Keratinocyte (primary cell): ENCODE data around the gene ATP2B2. TPM values are rescaled to one million over a fixed set of nuclear protein-coding genes. Genes with fewer than 3 reads are reported as not detected.

Source experiments
- DNase-seq: peaks from one replicate; pipeline ENCODE4 v3.0.0-alpha.2; 2011; ENCODE audit warnings: low read depth, missing footprints, low spot score
- FAIRE-seq: peaks from 2 replicates; lab custom pipeline; 2011; peaks lifted over from hg19 to GRCh38; lab: Jason Lieb, UNC
- H2AFZ ChIP-seq: 2 replicates; pipeline ENCODE4 v1.6.0; 2012; ENCODE audit warnings: low read length, control low read depth, inconsistent platforms; ENCODE audit not compliant: control insufficient read depth
- H3K27ac ChIP-seq: 2 replicates; pipeline ENCODE4 v1.5.1; 2011; ENCODE audit warnings: low read length; ENCODE audit not compliant: control insufficient read depth, insufficient read depth
- H3K27me3 ChIP-seq: 3 replicates; pipeline ENCODE4 v1.6.0; 2011; ENCODE audit warnings: low read length; ENCODE audit not compliant: control insufficient read depth, insufficient read depth; ENCODE audit errors: extremely low read depth
- H3K36me3 ChIP-seq, 2 experiments: 2 replicates in 1 of 2; 3 replicates in 1 of 2; pipeline ENCODE4 v1.5.1; 2011; ENCODE audit warnings: low read length in 2 of 2, mild to moderate bottlenecking in 1 of 2; ENCODE audit not compliant: control insufficient read depth in 2 of 2, insufficient read depth in 2 of 2; ENCODE audit errors: extremely low read depth in 1 of 2
- H3K4me1 ChIP-seq: 3 replicates; pipeline ENCODE4 v1.5.1; 2011; ENCODE audit warnings: low read length; ENCODE audit not compliant: control insufficient read depth, insufficient read depth; ENCODE audit errors: extremely low read depth
- H3K4me2 ChIP-seq: 3 replicates; pipeline ENCODE4 v1.6.0; 2011; ENCODE audit warnings: low read depth, low read length; ENCODE audit not compliant: control insufficient read depth, insufficient read depth; ENCODE audit errors: extremely low read depth
- H3K4me3 ChIP-seq, 3 experiments: fragments of 200-600 bp in 1 of 3; sonication (generic) in 1 of 3; 2 replicates in 2 of 3; 3 replicates in 1 of 3; pipeline ENCODE4 v1.5.1; 2011 to 2016; ENCODE audit warnings: low read length in 3 of 3, mild to moderate bottlenecking in 3 of 3, control low read depth in 2 of 3, inconsistent platforms in 1 of 3, low read depth in 1 of 3, mixed read lengths in 1 of 3, mixed run types in 1 of 3, moderate library complexity in 1 of 3; ENCODE audit not compliant: control insufficient read depth in 2 of 3, insufficient read depth in 2 of 3; ENCODE audit errors: extremely low read depth in 1 of 3
- H3K79me2 ChIP-seq: 2 replicates; pipeline ENCODE4 v1.6.0; 2012; ENCODE audit warnings: low read length; ENCODE audit not compliant: control insufficient read depth, insufficient read depth
- H3K9ac ChIP-seq: 3 replicates; pipeline ENCODE4 v1.6.0; 2011; ENCODE audit warnings: low read length; ENCODE audit not compliant: control insufficient read depth, insufficient read depth; ENCODE audit errors: extremely low read depth
- H3K9me1 ChIP-seq: 3 replicates; pipeline ENCODE4 v1.6.0; 2011; ENCODE audit warnings: low read length; ENCODE audit not compliant: control insufficient read depth, insufficient read depth; ENCODE audit errors: extremely low read depth
- H3K9me3 ChIP-seq: 2 replicates; pipeline ENCODE4 v1.5.1; 2012; ENCODE audit warnings: low read depth, low read length; ENCODE audit not compliant: control insufficient read depth
- H4K20me1 ChIP-seq: 3 replicates; pipeline ENCODE4 v1.6.0; 2011; ENCODE audit warnings: low read length; ENCODE audit not compliant: control insufficient read depth, insufficient read depth; ENCODE audit errors: extremely low read depth
- CTCF ChIP-seq, 3 experiments: IDR thresholded peaks in 1 of 3; conservative IDR thresholded peaks in 1 of 3; optimal IDR thresholded peaks in 1 of 3; 2 replicates in 2 of 3; 3 replicates in 1 of 3; pipeline versions ENCODE3 to v1.5.1; 2011; ENCODE audit warnings: low read length in 3 of 3, mild to moderate bottlenecking in 3 of 3, moderate library complexity in 2 of 3, control low read depth in 1 of 3, inconsistent platforms in 1 of 3; ENCODE audit not compliant: insufficient read depth in 2 of 3; ENCODE audit errors: extremely low read depth in 1 of 3
- EZH2 ChIP-seq: IDR thresholded peaks from one replicate; pipeline ENCODE4 v1.6.1; 2012; ENCODE audit warnings: inconsistent platforms, mild to moderate bottlenecking, low read length, moderate library complexity
- dilution Hi-C: fragments of 300-500 bp; cut with MboI; formaldehyde crosslinking; loops from one replicate; pipeline ENCODE4 v1.7.0; 2020; ENCODE audit warnings: low sequenced_read_pairs; ENCODE audit not compliant: extremely low pct_ligation_motif_present
- polyA plus RNA-seq, 5 experiments: library from polyadenylated mRNA; depleted of rRNA in 3 of 5; stranded (reverse) in 3 of 5; stranded (forward) in 1 of 5; unstranded in 1 of 5; fragments of >200 nt; gene quantifications; 1 replicate in 1 of 5; 2 replicates in 3 of 5; 3 replicates in 1 of 5; pipeline versions ENCODE4 v1.2.1 to v1.2.3, GENCODE V29; 2011 to 2012; ENCODE audit warnings: missing spikeins in 2 of 5, low read depth in 1 of 5, low replicate concordance in 1 of 5

ATP2B2 gene
- polyA plus RNA-seq, 1 donor (not counting 4 experiments of a cell fraction or from before 2014, with no cell fraction given), result not detected

GRCh38 chr3:10347648-10348403 lies 157.6 kb downstream of the ATP2B2 start:
- Histone ChIP-seq H2AFZ (no peak overlapping the region), H3K27ac (no peak overlapping the region), H3K4me1 (no peaks in the 10 kb centered on the region), H3K9ac (no peak overlapping the region), H3K4me2 (no peak overlapping the region), H3K9me1 (no peaks in the 10 kb centered on the region), H3K36me3 (no peaks in the 10 kb centered on the region), H4K20me1 (peaks cover 3% of the 10 kb centered on the region), H3K4me3 (no peak overlapping the region), H3K79me2 (no peaks in the 10 kb centered on the region), H3K9me3 (no peaks in the 10 kb centered on the region), H3K27me3 (peaks cover 7% of the 10 kb centered on the region)
- dilution Hi-C loops, result no loop called here
- DNase-seq (no peak), FAIRE-seq (no peak)
- TF ChIP-seq CTCF (optimal IDR thresholded peaks at IDR 0.05 in 1 of 3, IDR thresholded peaks at IDR 0.05 in 1 of 3, conservative IDR thresholded peaks at IDR 0.05 in 1 of 3; ENCODE audit: extremely low read depth in 1 of 3, insufficient read depth in 2 of 3, low read length in 3 of 3) (no peak), EZH2 (no peak)

- no peaks in the 10 kb centered on the region for H3K9me1 ChIP-seq
- peaks cover 3% of the 10 kb centered on the region for H4K20me1 ChIP-seq
- no peak overlapping the region for H3K4me2 ChIP-seq
- dilution Hi-C loops, result no loop called here
- no peaks in the 10 kb centered on the region for H3K36me3 ChIP-seq
- H3K9ac ChIP-seq, result no peak overlapping the region
- H3K27me3 ChIP-seq, result peaks cover 3% of the 10 kb centered on the region
- no peak overlapping the region for H3K27ac ChIP-seq
- H3K4me1 ChIP-seq, result no peaks in the 10 kb centered on the region
- TF ChIP-seq CTCF (optimal IDR thresholded peaks at IDR 0.05 in 1 of 3, IDR thresholded peaks at IDR 0.05 in 1 of 3, conservative IDR thresholded peaks at IDR 0.05 in 1 of 3; ENCODE audit: extremely low read depth in 1 of 3, insufficient read depth in 2 of 3, low read length in 3 of 3) (no peak), EZH2 (no peak)
- H3K79me2 ChIP-seq, result no peaks in the 10 kb centered on the region
- FAIRE-seq (no peak), DNase-seq (no peak)
- no peaks in the 10 kb centered on the region for H3K9me3 ChIP-seq
- H2AFZ ChIP-seq, result no peak overlapping the region
- no peak overlapping the region for H3K4me3 ChIP-seq
Measured at GRCh38 chr3:10345911-10346310, 159.5 kb downstream of the ATP2B2 start.
